ENCODE measurements around the gene CLSTN1. TPM values are rescaled to one million over a fixed set of nuclear protein-coding genes. Genes with fewer than 3 reads are reported as not detected.
A peak's percentile ranks its signal among the peaks of the same experiment; 100 is the strongest.

The CLSTN1 gene
- total RNA-seq, 1 donor from 2014 or later = 84.8 TPM

- Mint-ChIP-seq H3K36me3 (ENCODE audit: low read depth, unreplicated experiment) (peaks cover 4% of the 10 kb centered on the region), H3K4me1 (ENCODE audit: unreplicated experiment) (peaks cover 4% of the 10 kb centered on the region), H3K4me3 (ENCODE audit: unreplicated experiment) (peak overlapping the region; percentile 23), H3K27me3 (ENCODE audit: unreplicated experiment) (peaks cover 4% of the 10 kb centered on the region), H3K9me3 (ENCODE audit: unreplicated experiment) (no peaks in the 10 kb centered on the region), H3K27ac (ENCODE audit: unreplicated experiment) (peak overlapping the region; percentile 1)
- DNase-seq (ENCODE audit: low spot score) = no peak
- no peak for TF ChIP-seq CTCF (IDR thresholded peaks at IDR 0.05; ENCODE audit: unreplicated experiment)
These were observed 43.1 kb upstream of the CLSTN1 start for GRCh38 chr1:9866836-9867235.

- no peak for TF ChIP-seq CTCF (IDR thresholded peaks at IDR 0.05; ENCODE audit: unreplicated experiment)
- Mint-ChIP-seq H3K9me3 (ENCODE audit: unreplicated experiment) (no peaks in the 10 kb centered on the region), H3K4me3 (ENCODE audit: unreplicated experiment) (no peak overlapping the region), H3K27ac (ENCODE audit: unreplicated experiment) (peak overlapping the region; percentile 48), H3K4me1 (ENCODE audit: unreplicated experiment) (peaks cover 4% of the 10 kb centered on the region), H3K27me3 (ENCODE audit: unreplicated experiment) (peaks cover 4% of the 10 kb centered on the region), H3K36me3 (ENCODE audit: low read depth, unreplicated experiment) (peaks cover 4% of the 10 kb centered on the region)
- DNase-seq (ENCODE audit: low spot score) = no peak
These were observed 42.0 kb upstream of the CLSTN1 start for GRCh38 chr1:9865724-9866123.

GRCh38 chr1:9863371-9863770 is 39.6 kb upstream of the CLSTN1 start:
- Mint-ChIP-seq H3K27ac (ENCODE audit: unreplicated experiment) (no peak overlapping the region), H3K4me3 (ENCODE audit: unreplicated experiment) (peak overlapping the region; percentile 14), H3K36me3 (ENCODE audit: low read depth, unreplicated experiment) (peaks cover 7% of the 10 kb centered on the region), H3K27me3 (ENCODE audit: unreplicated experiment) (peaks cover 4% of the 10 kb centered on the region), H3K4me1 (ENCODE audit: unreplicated experiment) (peaks cover 16% of the 10 kb centered on the region), H3K9me3 (ENCODE audit: unreplicated experiment) (no peaks in the 10 kb centered on the region)
- no peak for DNase-seq (ENCODE audit: low spot score)
- no peak for TF ChIP-seq CTCF (IDR thresholded peaks at IDR 0.05; ENCODE audit: unreplicated experiment)

- H3K27ac Mint-ChIP-seq (ENCODE audit: unreplicated experiment) = no peak overlapping the region
- H3K27me3 Mint-ChIP-seq (ENCODE audit: unreplicated experiment) = peaks cover 2% of the 10 kb centered on the region
- peaks cover 12% of the 10 kb centered on the region for H3K36me3 Mint-ChIP-seq (ENCODE audit: low read depth, unreplicated experiment)
- TF ChIP-seq CTCF (IDR thresholded peaks at IDR 0.05; ENCODE audit: unreplicated experiment) = no peak
- DNase-seq (ENCODE audit: low spot score) = no peak
- no peak overlapping the region for H3K4me3 Mint-ChIP-seq (ENCODE audit: unreplicated experiment)
- peaks cover 16% of the 10 kb centered on the region for H3K4me1 Mint-ChIP-seq (ENCODE audit: unreplicated experiment)
- no peaks in the 10 kb centered on the region for H3K9me3 Mint-ChIP-seq (ENCODE audit: unreplicated experiment)
These were observed 37.6 kb upstream of the CLSTN1 start for GRCh38 chr1:9861360-9861759.

- Mint-ChIP-seq H3K36me3 (ENCODE audit: low read depth, unreplicated experiment) (peaks cover 12% of the 10 kb centered on the region), H3K27ac (ENCODE audit: unreplicated experiment) (no peak overlapping the region), H3K27me3 (ENCODE audit: unreplicated experiment) (peaks cover 2% of the 10 kb centered on the region), H3K4me1 (ENCODE audit: unreplicated experiment) (peaks cover 14% of the 10 kb centered on the region), H3K9me3 (ENCODE audit: unreplicated experiment) (no peaks in the 10 kb centered on the region), H3K4me3 (ENCODE audit: unreplicated experiment) (no peak overlapping the region)
- no peak for TF ChIP-seq CTCF (IDR thresholded peaks at IDR 0.05; ENCODE audit: unreplicated experiment)
- no peak for DNase-seq (ENCODE audit: low spot score)
These were observed 37.1 kb upstream of the CLSTN1 start for GRCh38 chr1:9860887-9861286.

All from endothelial cell (in vitro differentiated cells).